IMR-90 (cell line): ENCODE measurements around the gene COG7. TPM values are rescaled to one million over a fixed set of nuclear protein-coding genes. Genes with fewer than 3 reads are reported as not detected.

Experiments used
- ATAC-seq: fragments of 200-7000 bp; cut with Tn5 transposase; 2 replicates; pipeline ENCODE4 v1.9.1; 2020; ENCODE audit warnings: low read depth, mild to moderate bottlenecking, moderate library complexity
- BruUV-seq: library from RNA; stranded (reverse); fragments of 400-500 nt; replicated peaks from 2 replicates; lab custom pipeline; 2021; lab: Mats Ljungman, UMichigan
- CTCF ChIA-PET: fragments of 300-600 bp; formaldehyde crosslinking; extraction: SDS; loops from one replicate; lab custom pipeline; 2021; ENCODE audit warnings: antibody characterized with exemption; lab: Yijun Ruan, JAX
- POLR2A ChIA-PET: fragments of 300-600 bp; sonication (Branson Sonifier 250); formaldehyde crosslinking; loops from one replicate; lab custom pipeline; 2022; ENCODE audit warnings: antibody characterized with exemption; ENCODE audit not compliant: unreplicated experiment; lab: Charles Lee
- DNase-seq: peaks from one replicate; pipeline ENCODE4 v3.0.0; 2013
- H2AFZ ChIP-seq: replicated peaks from 2 replicates; pipeline ENCODE3; 2013; ENCODE audit warnings: low read length, mild to moderate bottlenecking; ENCODE audit not compliant: poor library complexity
- H2AK5ac ChIP-seq: 2 replicates; pipeline ENCODE4 v1.6.1; 2013; ENCODE audit warnings: low read depth, low read length, inconsistent platforms
- H2AK9ac ChIP-seq: replicated peaks from 2 replicates; pipeline ENCODE3; 2013; ENCODE audit warnings: mild to moderate bottlenecking, low read depth, low read length, moderate library complexity; ENCODE audit not compliant: poor library complexity
- H2BK120ac ChIP-seq: 2 replicates; pipeline ENCODE4 v1.6.1; 2013; ENCODE audit warnings: low read depth, low read length, inconsistent platforms
- H2BK15ac ChIP-seq: 3 replicates; pipeline ENCODE4 v1.6.1; 2013; ENCODE audit warnings: low read depth, low read length, inconsistent platforms
- H2BK20ac ChIP-seq: 2 replicates; pipeline ENCODE4 v1.6.1; 2013; ENCODE audit warnings: low read depth, mild to moderate bottlenecking, inconsistent platforms, low read length, moderate library complexity
- H2BK5ac ChIP-seq: 2 replicates; pipeline ENCODE4 v1.6.1; 2013; ENCODE audit warnings: mild to moderate bottlenecking, low read depth, low read length, inconsistent platforms; ENCODE audit not compliant: poor library complexity, severe bottlenecking
- H3K14ac ChIP-seq: replicated peaks from 2 replicates; pipeline ENCODE4 v1.6.1; 2013; ENCODE audit warnings: low read depth, low read length, inconsistent platforms
- H3K18ac ChIP-seq: 2 replicates; pipeline ENCODE4 v1.6.1; 2013; ENCODE audit warnings: low read depth, low read length, control low read depth
- H3K23ac ChIP-seq: 2 replicates; pipeline ENCODE4 v1.6.1; 2013; ENCODE audit warnings: low read depth, low read length, inconsistent platforms
- H3K27ac ChIP-seq: 2 replicates; pipeline ENCODE4 v1.5.1; 2013; ENCODE audit warnings: mild to moderate bottlenecking, control low read depth, low read length; ENCODE audit not compliant: insufficient read depth
- H3K27me3 ChIP-seq: 2 replicates; pipeline ENCODE4 v1.6.1; 2013; ENCODE audit warnings: low read length; ENCODE audit not compliant: control insufficient read depth, insufficient read depth
- H3K36me3 ChIP-seq: 2 replicates; pipeline ENCODE4 v1.6.1; 2013; ENCODE audit warnings: low read length, mixed read lengths; ENCODE audit not compliant: control insufficient read depth, insufficient read depth
- H3K4ac ChIP-seq: 2 replicates; pipeline ENCODE4 v1.6.1; 2013; ENCODE audit warnings: low read depth, low read length, inconsistent platforms
- H3K4me1 ChIP-seq: 2 replicates; pipeline ENCODE4 v1.6.1; 2013; ENCODE audit warnings: low read length, mixed read lengths; ENCODE audit not compliant: control insufficient read depth, insufficient read depth
- H3K4me2 ChIP-seq: 2 replicates; pipeline ENCODE4 v1.6.1; 2013; ENCODE audit warnings: low read depth, mild to moderate bottlenecking, control low read depth, low read length, moderate library complexity
- H3K4me3 ChIP-seq: 2 replicates; pipeline ENCODE4 v1.5.1; 2013; ENCODE audit warnings: low read depth, mild to moderate bottlenecking, control low read depth, low read length, moderate library complexity; ENCODE audit not compliant: insufficient read depth
- H3K56ac ChIP-seq: 2 replicates; pipeline ENCODE4 v1.6.1; 2013; ENCODE audit warnings: low read length, inconsistent platforms; ENCODE audit not compliant: insufficient read depth; ENCODE audit errors: extremely low read depth
- H3K79me1 ChIP-seq, 2 experiments: 2 replicates each; pipeline ENCODE4 v1.6.1; 2013; ENCODE audit warnings: low read length in 2 of 2, inconsistent platforms in 1 of 2, low read depth in 1 of 2
- H3K9ac ChIP-seq: 2 replicates; pipeline ENCODE4 v1.6.1; 2013; ENCODE audit warnings: low read depth, low read length, control low read depth
- H3K9me1 ChIP-seq: 2 replicates; pipeline ENCODE4 v1.6.1; 2013; ENCODE audit warnings: low read length, inconsistent platforms; ENCODE audit not compliant: insufficient read depth
- H3K9me3 ChIP-seq: 2 replicates; pipeline ENCODE4 v1.6.1; 2013; ENCODE audit warnings: low read length; ENCODE audit not compliant: control insufficient read depth, insufficient read depth
- H4K20me1 ChIP-seq: 2 replicates; pipeline ENCODE4 v1.6.1; 2013; ENCODE audit warnings: low read length, inconsistent platforms; ENCODE audit not compliant: insufficient read depth
- H4K5ac ChIP-seq: 2 replicates; pipeline ENCODE4 v1.6.1; 2013; ENCODE audit warnings: mild to moderate bottlenecking, low read depth, low read length, control low read depth
- H4K8ac ChIP-seq, 2 experiments: 2 replicates each; pipeline ENCODE4 v1.6.1; 2013; ENCODE audit warnings: low read depth in 2 of 2, low read length in 2 of 2, control low read depth in 1 of 2, inconsistent platforms in 1 of 2
- H4K91ac ChIP-seq: 2 replicates; pipeline ENCODE4 v1.6.1; 2013; ENCODE audit warnings: low read depth, low read length, inconsistent platforms; ENCODE audit not compliant: insufficient read depth
- BHLHE40 ChIP-seq: fragments of 150-350 bp; IDR thresholded peaks from 2 replicates; pipeline ENCODE4 v1.6.1; 2016; ENCODE audit warnings: mild to moderate bottlenecking, low read depth, low read length
- CEBPB ChIP-seq: IDR thresholded peaks from 2 replicates; pipeline ENCODE4 v1.6.1; 2012; ENCODE audit warnings: low read depth, low read length, improper control_type of control experiment
- CHD1 ChIP-seq: IDR thresholded peaks from 2 replicates; pipeline ENCODE4 v1.6.1; 2012; ENCODE audit warnings: low read depth, low read length, improper control_type of control experiment
- CTCF ChIP-seq: conservative IDR thresholded peaks from 2 replicates; pipeline ENCODE4 v1.5.1; 2012; ENCODE audit warnings: mild to moderate bottlenecking, low read depth, low read length, improper control_type of control experiment
- ELK1 ChIP-seq: fragments of 150-350 bp; IDR thresholded peaks from 2 replicates; pipeline ENCODE4 v1.6.1; 2016; ENCODE audit warnings: low read depth, mild to moderate bottlenecking, low read length, moderate library complexity, borderline replicate concordance
- FOS ChIP-seq: fragments of 150-350 bp; IDR thresholded peaks from 2 replicates; pipeline ENCODE4 v1.6.1; 2016; ENCODE audit warnings: low read depth, low read length
- MAFK ChIP-seq: IDR thresholded peaks from 2 replicates; pipeline ENCODE4 v1.6.1; 2012; ENCODE audit warnings: low read depth, low read length, improper control_type of control experiment
- MAZ ChIP-seq: IDR thresholded peaks from 2 replicates; pipeline ENCODE4 v1.6.1; 2012; ENCODE audit warnings: low read depth, mild to moderate bottlenecking, low read length, improper control_type of control experiment, moderate library complexity, borderline replicate concordance
- MXI1 ChIP-seq: IDR thresholded peaks from 2 replicates; pipeline ENCODE4 v1.6.1; 2012; ENCODE audit warnings: low read depth, mild to moderate bottlenecking, low read length, moderate library complexity, borderline replicate concordance
- NFE2L2 ChIP-seq: fragments of 150-350 bp; IDR thresholded peaks from 2 replicates; pipeline ENCODE4 v1.6.1; 2016; ENCODE audit warnings: low read depth, mild to moderate bottlenecking, low read length
- POLR2A ChIP-seq: IDR thresholded peaks from 2 replicates; pipeline ENCODE4 v1.6.1; 2012; ENCODE audit warnings: mild to moderate bottlenecking, low read depth, low read length
- RAD21 ChIP-seq: IDR thresholded peaks from 2 replicates; pipeline ENCODE4 v1.6.1; 2012; ENCODE audit warnings: low read length, improper control_type of control experiment
- RCOR1 ChIP-seq: IDR thresholded peaks from 2 replicates; pipeline ENCODE4 v1.6.1; 2012; ENCODE audit warnings: mild to moderate bottlenecking, low read length, improper control_type of control experiment; ENCODE audit not compliant: insufficient replicate concordance
- RFX5 ChIP-seq: IDR thresholded peaks from 2 replicates; pipeline ENCODE4 v1.8.0; 2012; ENCODE audit warnings: low read depth, mild to moderate bottlenecking, low read length, moderate library complexity
- SMC3 ChIP-seq: fragments of 150-350 bp; IDR thresholded peaks from 2 replicates; pipeline ENCODE4 v1.6.1; 2016; ENCODE audit warnings: low read depth, mild to moderate bottlenecking, antibody characterized with exemption, low read length, moderate library complexity
- WGBS, 2 experiments: methylation state at CpG; one replicate each; pipeline versions ENCODE4 v1.1.5 to v1.1.7; 2013; ENCODE audit warnings: missing lambda C conversion rate in 2 of 2; ENCODE audit not compliant: insufficient read length in 1 of 2; ENCODE audit errors: extremely low coverage in 2 of 2; 5-methylcytosine and 5-hydroxymethylcytosine counted together
- dilution Hi-C: fragments of 300-500 bp; cut with HindIII; formaldehyde crosslinking; loops from one replicate; pipeline ENCODE4 v1.14.3; 2018; ENCODE audit warnings: low sequenced_read_pairs; ENCODE audit not compliant: unreplicated experiment
- in situ Hi-C: fragments of 300-500 bp; cut with MboI; formaldehyde crosslinking; loops from 3 replicates; pipeline ENCODE4 v1.14.3; 2019; ENCODE audit warnings: low sequenced_read_pairs, inconsistent platforms, mixed read lengths
- intact Hi-C: fragments of 100-400 bp; cut with micrococcal nuclease; formaldehyde crosslinking; loops from 2 replicates; pipeline ENCODE4 v1.10.0; 2022
- polyA plus RNA-seq, 3 experiments: library from polyadenylated mRNA; depleted of rRNA; stranded (reverse); fragments of >200 nt; gene quantifications; 2 replicates each; pipeline ENCODE4 v1.2.3, GENCODE V29; 2012; ENCODE audit warnings: low replicate concordance in 1 of 3
- total RNA-seq: library from RNA; depleted of rRNA; stranded (reverse); fragments of >200 nt; gene quantifications from 2 replicates; pipeline ENCODE4 v1.2.3, GENCODE V29; 2012
- TF ChIP-seq, protein P1 (sequence below): fragments of 150-350 bp; IDR thresholded peaks from 2 replicates; pipeline ENCODE4 v1.6.1; 2017; ENCODE audit warnings: mild to moderate bottlenecking, antibody characterized with exemption, low read length, low read depth

COG7 gene
- total and polyA plus RNA-seq, 2 of the 4 experiments (the other 2 are of a cell fraction), result 28.5 to 43.7 TPM

DNA sequence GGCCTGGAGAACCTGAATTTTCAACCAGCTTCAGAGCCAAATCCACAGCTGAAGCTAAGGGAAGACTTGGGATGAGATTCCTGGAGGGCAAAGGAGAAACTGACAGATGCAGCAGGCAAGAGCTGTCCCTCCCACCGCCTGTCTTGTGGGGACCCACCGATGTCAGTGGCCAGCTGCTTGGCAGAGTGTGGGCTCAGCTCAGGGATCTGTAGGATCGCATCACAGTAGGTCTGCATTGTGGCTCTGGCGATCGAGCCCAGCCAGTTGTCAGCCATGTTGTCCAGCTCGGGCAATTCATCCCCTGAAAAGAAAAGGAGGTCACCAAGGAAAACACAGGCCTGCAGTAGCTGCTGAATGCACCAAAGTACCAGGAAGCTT, 60.8 kb downstream of the COG7 start:
- no peak overlapping the region for H3K4ac ChIP-seq
- no peak overlapping the region for H3K18ac ChIP-seq
- H4K5ac ChIP-seq, result no peak overlapping the region
- H3K4me1 ChIP-seq, result peaks cover 1% of the 10 kb centered on the region; the same call in 1 of the 2 replicates
- in situ Hi-C loops, result no loop called here
- H3K9me3 ChIP-seq, result no peaks in the 10 kb centered on the region
- H3K14ac ChIP-seq, result no peak overlapping the region
- no peak for DNase-seq
- H4K20me1 ChIP-seq, result no peaks in the 10 kb centered on the region
- no peak overlapping the region for H2AFZ ChIP-seq
- no peak overlapping the region for H2BK5ac ChIP-seq
- H2AK9ac ChIP-seq, result peak overlapping the region; percentile 31
- no peak overlapping the region for H4K91ac ChIP-seq
- H3K27ac ChIP-seq, result no peak overlapping the region
- no peak overlapping the region for H2BK120ac ChIP-seq
- ChIA-PET CTCF (no interaction called here), POLR2A (no interaction called here)
- H2AK5ac ChIP-seq, result no peak overlapping the region
- H3K9ac ChIP-seq, result no peak overlapping the region
- H3K9me1 ChIP-seq, result no peaks in the 10 kb centered on the region; the same call in 1 of the 2 replicates
- 97% methylated on average over 6 of the region's 6 CpGs; no CpG with 5 or more reads in 1 of the 2 experiments for WGBS, 2 experiments
- no peak overlapping the region for H4K8ac ChIP-seq
- H3K23ac ChIP-seq, result no peak overlapping the region
- no TSS peak for BruUV-seq
- no peaks in the 10 kb centered on the region for H3K79me1 ChIP-seq
- H3K36me3 ChIP-seq, result peaks cover 54% of the 10 kb centered on the region
- no peaks in the 10 kb centered on the region for H3K27me3 ChIP-seq
- no peak for ATAC-seq
- no peak overlapping the region for H2BK20ac ChIP-seq
- no peak overlapping the region for H3K56ac ChIP-seq
- H2BK15ac ChIP-seq, result no peak overlapping the region
- intact Hi-C loops, result no loop called here
- H3K4me3 ChIP-seq, result no peak overlapping the region
- dilution Hi-C loops, result no loop called here
- H3K4me2 ChIP-seq, result no peak overlapping the region
- TF ChIP-seq RAD21, result no peak
- TF ChIP-seq CTCF, result no peak
- no peak for TF ChIP-seq CEBPB
- TF ChIP-seq FOS, result no peak
- no peak for TF ChIP-seq CHD1
- no peak for TF ChIP-seq BHLHE40
- no peak for TF ChIP-seq NFE2L2
- TF ChIP-seq, protein P1, sequence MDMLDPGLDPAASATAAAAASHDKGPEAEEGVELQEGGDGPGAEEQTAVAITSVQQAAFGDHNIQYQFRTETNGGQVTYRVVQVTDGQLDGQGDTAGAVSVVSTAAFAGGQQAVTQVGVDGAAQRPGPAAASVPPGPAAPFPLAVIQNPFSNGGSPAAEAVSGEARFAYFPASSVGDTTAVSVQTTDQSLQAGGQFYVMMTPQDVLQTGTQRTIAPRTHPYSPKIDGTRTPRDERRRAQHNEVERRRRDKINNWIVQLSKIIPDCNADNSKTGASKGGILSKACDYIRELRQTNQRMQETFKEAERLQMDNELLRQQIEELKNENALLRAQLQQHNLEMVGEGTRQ, result no peak
- no peak for TF ChIP-seq MAFK
- TF ChIP-seq RCOR1, result no peak
- TF ChIP-seq SMC3, result no peak
- no peak for TF ChIP-seq ELK1
- TF ChIP-seq MAZ, result no peak
- TF ChIP-seq RFX5, result no peak
- no peak for TF ChIP-seq POLR2A
- no peak for TF ChIP-seq MXI1
